ENCODE results near the gene USH2A. TPM values are rescaled to one million over a fixed set of nuclear protein-coding genes. Genes with fewer than 3 reads are reported as not detected.

Gene USH2A
- total RNA-seq, 2 donors from 2014 or later = 0.62 to 3.1 TPM

- Histone ChIP-seq H3K27me3 (ENCODE audit: control insufficient read depth, insufficient read depth, low read length, poor library complexity, severe bottlenecking) (no peaks in the 10 kb centered on the region), H3K9ac (ENCODE audit: extremely low read depth, low read length, poor library complexity, severe bottlenecking) (no peak overlapping the region), H3K4me3 (ENCODE audit: low read length) (no peak overlapping the region), H3K9me3 (ENCODE audit: control insufficient read depth, low read length) (peaks cover 21% of the 10 kb centered on the region), H3K36me3 (ENCODE audit: control insufficient read depth, insufficient read depth, low read length) (peaks cover 85% of the 10 kb centered on the region), H3K4me1 (ENCODE audit: control insufficient read depth, insufficient read depth, low read length) (no peaks in the 10 kb centered on the region), H3K27ac (ENCODE audit: low read depth, low read length) (no peak overlapping the region)
- Mint-ChIP-seq H3K36me3 (ENCODE audit: low read depth) (peaks cover 79% of the 10 kb centered on the region), H3K27me3 (ENCODE audit: insufficient read depth) (no peaks in the 10 kb centered on the region), H3K4me3 (no peak overlapping the region), H3K27ac (no peak overlapping the region), H3K4me1 (no peaks in the 10 kb centered on the region), H3K9me3 (peaks cover 10% of the 10 kb centered on the region)
- WGBS, 2 experiments (ENCODE audit: insufficient coverage in 1 of 2, insufficient read length in 1 of 2) = 100% methylated on average over 2 of the region's 2 CpGs; no CpG with 5 or more reads in 1 of the 2 experiments
- DNase-seq = no peak
- TF ChIP-seq, protein P1, sequence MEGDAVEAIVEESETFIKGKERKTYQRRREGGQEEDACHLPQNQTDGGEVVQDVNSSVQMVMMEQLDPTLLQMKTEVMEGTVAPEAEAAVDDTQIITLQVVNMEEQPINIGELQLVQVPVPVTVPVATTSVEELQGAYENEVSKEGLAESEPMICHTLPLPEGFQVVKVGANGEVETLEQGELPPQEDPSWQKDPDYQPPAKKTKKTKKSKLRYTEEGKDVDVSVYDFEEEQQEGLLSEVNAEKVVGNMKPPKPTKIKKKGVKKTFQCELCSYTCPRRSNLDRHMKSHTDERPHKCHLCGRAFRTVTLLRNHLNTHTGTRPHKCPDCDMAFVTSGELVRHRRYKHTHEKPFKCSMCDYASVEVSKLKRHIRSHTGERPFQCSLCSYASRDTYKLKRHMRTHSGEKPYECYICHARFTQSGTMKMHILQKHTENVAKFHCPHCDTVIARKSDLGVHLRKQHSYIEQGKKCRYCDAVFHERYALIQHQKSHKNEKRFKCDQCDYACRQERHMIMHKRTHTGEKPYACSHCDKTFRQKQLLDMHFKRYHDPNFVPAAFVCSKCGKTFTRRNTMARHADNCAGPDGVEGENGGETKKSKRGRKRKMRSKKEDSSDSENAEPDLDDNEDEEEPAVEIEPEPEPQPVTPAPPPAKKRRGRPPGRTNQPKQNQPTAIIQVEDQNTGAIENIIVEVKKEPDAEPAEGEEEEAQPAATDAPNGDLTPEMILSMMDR (conservative IDR thresholded peaks at IDR 0.05) = no peak
These were observed 841.4 kb downstream of the USH2A start for GRCh38 chr1:215581896-215582295.

All from endodermal cell (in vitro differentiated cells).